ENCODE measurements around the gene NPAS3. TPM values are rescaled to one million over a fixed set of nuclear protein-coding genes. Genes with fewer than 3 reads are reported as not detected.

Gene NPAS3
- total and polyA plus RNA-seq, 2 donors (not counting 3 experiments of a cell fraction or from before 2014, with no cell fraction given): 0.10 to 0.13 TPM

DNA sequence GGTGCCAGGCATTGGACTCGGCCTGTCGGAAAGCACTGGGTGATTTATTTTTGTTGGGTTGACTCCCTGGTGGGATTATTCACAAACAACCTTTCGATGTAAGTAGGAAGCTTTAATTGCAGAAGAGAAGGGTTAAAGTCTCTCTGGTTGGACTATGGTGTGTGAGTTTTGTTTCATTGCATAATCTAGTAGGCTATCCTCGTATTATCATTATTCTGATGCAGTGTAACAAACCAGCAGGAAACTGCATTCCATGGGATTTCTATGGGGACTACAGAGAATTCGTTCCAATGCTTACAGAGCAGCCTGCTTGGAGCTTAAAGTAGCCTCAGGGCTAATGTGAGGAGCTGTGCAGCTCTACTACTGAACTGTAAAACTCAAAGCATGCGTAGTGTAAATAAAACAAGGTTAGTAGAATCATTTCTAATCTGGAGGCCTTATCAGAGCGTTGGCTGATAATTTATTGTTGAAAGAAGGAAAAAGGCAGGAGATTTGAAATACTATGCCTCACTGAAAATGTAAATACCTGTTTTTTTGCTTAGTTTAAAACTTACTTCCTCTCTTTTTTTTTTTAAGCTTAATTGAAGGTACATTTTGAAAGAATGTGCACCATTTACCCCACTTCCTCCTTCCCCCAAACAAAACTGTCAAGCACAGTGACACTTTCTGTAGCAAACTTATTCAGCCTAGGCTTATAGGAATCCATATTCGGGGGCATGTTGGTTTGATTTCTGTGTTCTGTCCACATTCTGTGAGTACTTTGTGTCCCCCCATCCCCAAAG, 226.7 kb downstream of the NPAS3 start:
- Histone ChIP-seq H2AFZ (ENCODE audit: low read depth, low read length) (no peak overlapping the region), H3K9me3 (replicated peaks; ENCODE audit: control insufficient read depth, insufficient read depth, low read length) (no peaks in the 10 kb centered on the region), H3K27me3 (ENCODE audit: control insufficient read depth in 2 of 2, insufficient read depth in 2 of 2, low read length in 2 of 2) (no peaks in the 10 kb centered on the region), H3K4me2 (ENCODE audit: insufficient read depth, low read length) (no peak overlapping the region), H3K36me3 (ENCODE audit: control insufficient read depth in 2 of 2, extremely low read depth in 1 of 2, insufficient read depth in 2 of 2, low read length in 2 of 2) (no peaks in the 10 kb centered on the region), H3K4me1 (ENCODE audit: control insufficient read depth, extremely low read depth, insufficient read depth, low read length) (no peaks in the 10 kb centered on the region), H3K27ac (ENCODE audit: insufficient read depth, low read depth, low read length) (no peak overlapping the region), H3K9ac (replicated peaks; ENCODE audit: extremely low read depth, insufficient read depth, low read length) (no peak overlapping the region), H3K9me1 (replicated peaks; ENCODE audit: control insufficient read depth, extremely low read depth, insufficient read depth, low read length) (no peaks in the 10 kb centered on the region), H4K20me1 (replicated peaks; ENCODE audit: control insufficient read depth, extremely low read depth, insufficient read depth, low read length) (no peaks in the 10 kb centered on the region), H3K4me3 (replicated peaks in 1 of 3; ENCODE audit: insufficient read depth in 1 of 3, low read depth in 1 of 3, low read length in 3 of 3) (no peak overlapping the region), H3K79me2 (ENCODE audit: control insufficient read depth, insufficient read depth, low read length) (no peaks in the 10 kb centered on the region)
- BruUV-seq (replicated peaks): no TSS peak
- POLR2A ChIA-PET: no interaction called here
- intact Hi-C loops (cut with micrococcal nuclease): no loop called here
- dilution Hi-C loops (cut with MboI; ENCODE audit: extremely low pct_ligation_motif_present, low sequenced_read_pairs): no loop called here
- FAIRE-seq (no peak), DNase-seq (ENCODE audit: low read depth, low spot score) (no peak)
- CTCF ChIA-PET: no interaction called here
- TF ChIP-seq, protein P1, sequence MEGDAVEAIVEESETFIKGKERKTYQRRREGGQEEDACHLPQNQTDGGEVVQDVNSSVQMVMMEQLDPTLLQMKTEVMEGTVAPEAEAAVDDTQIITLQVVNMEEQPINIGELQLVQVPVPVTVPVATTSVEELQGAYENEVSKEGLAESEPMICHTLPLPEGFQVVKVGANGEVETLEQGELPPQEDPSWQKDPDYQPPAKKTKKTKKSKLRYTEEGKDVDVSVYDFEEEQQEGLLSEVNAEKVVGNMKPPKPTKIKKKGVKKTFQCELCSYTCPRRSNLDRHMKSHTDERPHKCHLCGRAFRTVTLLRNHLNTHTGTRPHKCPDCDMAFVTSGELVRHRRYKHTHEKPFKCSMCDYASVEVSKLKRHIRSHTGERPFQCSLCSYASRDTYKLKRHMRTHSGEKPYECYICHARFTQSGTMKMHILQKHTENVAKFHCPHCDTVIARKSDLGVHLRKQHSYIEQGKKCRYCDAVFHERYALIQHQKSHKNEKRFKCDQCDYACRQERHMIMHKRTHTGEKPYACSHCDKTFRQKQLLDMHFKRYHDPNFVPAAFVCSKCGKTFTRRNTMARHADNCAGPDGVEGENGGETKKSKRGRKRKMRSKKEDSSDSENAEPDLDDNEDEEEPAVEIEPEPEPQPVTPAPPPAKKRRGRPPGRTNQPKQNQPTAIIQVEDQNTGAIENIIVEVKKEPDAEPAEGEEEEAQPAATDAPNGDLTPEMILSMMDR (IDR thresholded peaks at IDR 0.05; ENCODE audit: extremely low read depth in 1 of 2, insufficient read depth in 1 of 2, low read depth in 1 of 2, low read length in 2 of 2): no peak
- TF ChIP-seq MYC (IDR thresholded peaks at IDR 0.05; ENCODE audit: low read depth, low read length) (no peak), POLR2A (IDR thresholded peaks at IDR 0.05; ENCODE audit: low read depth, low read length) (no peak), FOS (IDR thresholded peaks at IDR 0.05; ENCODE audit: borderline replicate concordance, insufficient read depth, low read length) (no peak), EZH2 (IDR thresholded peaks at IDR 0.05; ENCODE audit: borderline replicate concordance, low read depth, low read length, severe bottlenecking) (no peak), JUN (IDR thresholded peaks at IDR 0.05; ENCODE audit: borderline replicate concordance, insufficient read depth, insufficient read length, low read depth) (no peak)
- TF ChIP-seq, protein P2, sequence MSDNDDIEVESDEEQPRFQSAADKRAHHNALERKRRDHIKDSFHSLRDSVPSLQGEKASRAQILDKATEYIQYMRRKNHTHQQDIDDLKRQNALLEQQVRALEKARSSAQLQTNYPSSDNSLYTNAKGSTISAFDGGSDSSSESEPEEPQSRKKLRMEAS (IDR thresholded peaks at IDR 0.05; ENCODE audit: insufficient read depth, insufficient read length): no peak

Measured in endothelial cell of umbilical vein (primary cell).